ENCODE results near the gene ENHO.
"Not testable (repeated sequence)": the region's sequence is repeated elsewhere in the genome, so short reads cannot be mapped to it uniquely, and the experiment has no call there.

ENHO gene

GRCh38 chr9:34505370-34506120 is 17.2 kb downstream of the ENHO start:
- no peak for DNase-seq

- DNase-seq: no peak
Observed at GRCh38 chr9:34503406-34503805, 19.4 kb downstream of the ENHO start.

DNA sequence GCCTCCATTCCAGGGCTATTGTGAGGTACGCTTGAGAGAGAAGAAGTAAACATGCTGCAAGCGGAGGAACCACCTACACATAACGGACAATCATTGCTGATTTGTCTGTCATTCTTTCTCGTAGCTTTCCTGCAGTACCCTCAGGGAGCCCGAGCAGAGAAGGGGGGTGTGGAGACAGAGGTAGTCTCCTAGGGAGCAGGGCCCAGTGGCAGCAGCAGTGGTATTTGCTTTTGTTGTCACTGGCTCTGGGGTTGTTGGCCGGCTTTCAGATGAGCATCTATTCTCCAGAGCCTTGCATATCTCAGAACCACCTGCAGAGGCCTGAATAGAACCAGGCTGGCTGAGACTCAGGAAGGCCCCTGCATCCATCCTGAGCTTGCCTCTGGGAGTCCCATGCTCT is 19.9 kb downstream of the ENHO start:
- DNase-seq: no peak

DNA sequence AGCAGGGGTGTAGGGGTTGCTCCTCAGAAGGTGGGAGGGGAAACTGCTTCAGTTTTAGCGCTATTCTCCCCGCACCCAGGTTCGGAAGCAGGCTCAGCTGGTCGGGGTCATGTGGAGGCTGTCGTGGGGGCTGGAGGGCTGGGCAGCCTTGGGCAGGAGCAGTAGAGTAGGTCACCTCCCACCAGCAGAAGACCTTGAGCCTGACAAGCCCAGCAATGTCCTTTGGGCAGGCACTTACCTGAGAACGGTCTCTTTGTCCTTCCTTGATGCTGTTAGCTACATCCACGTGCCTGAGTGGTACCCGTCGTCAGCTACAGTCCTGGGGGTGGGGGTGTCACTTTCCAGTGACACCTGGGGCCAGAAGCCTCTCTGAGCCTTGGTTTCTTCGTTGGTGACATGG is 20.3 kb downstream of the ENHO start:
- no peak for DNase-seq

- no peak for DNase-seq
Observed at GRCh38 chr9:34501889-34502425, 20.8 kb downstream of the ENHO start.

DNA sequence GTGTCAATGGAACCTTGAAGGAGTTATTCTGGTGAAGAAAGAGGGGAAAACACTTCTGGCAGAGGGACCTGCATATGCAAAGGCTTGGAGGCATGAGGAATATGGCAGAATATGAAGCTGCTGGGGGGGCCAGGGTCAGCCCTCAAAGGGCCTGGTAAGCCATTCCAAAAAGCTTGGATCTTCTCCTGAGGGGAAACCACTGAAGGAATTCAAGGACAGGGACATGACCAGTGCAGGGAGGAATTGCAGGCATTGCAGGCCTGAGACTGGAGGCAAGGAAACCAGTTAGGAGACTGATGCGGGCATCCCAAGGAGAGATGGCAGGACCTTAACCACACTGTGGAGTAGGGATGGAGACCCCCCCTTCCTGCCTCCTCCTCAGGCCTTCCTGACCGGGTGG is 21.4 kb downstream of the ENHO start:
- DNase-seq: no peak

- peak; percentile 65 for DNase-seq
Observed at GRCh38 chr9:34500623-34501267, 22.0 kb downstream of the ENHO start.

DNA sequence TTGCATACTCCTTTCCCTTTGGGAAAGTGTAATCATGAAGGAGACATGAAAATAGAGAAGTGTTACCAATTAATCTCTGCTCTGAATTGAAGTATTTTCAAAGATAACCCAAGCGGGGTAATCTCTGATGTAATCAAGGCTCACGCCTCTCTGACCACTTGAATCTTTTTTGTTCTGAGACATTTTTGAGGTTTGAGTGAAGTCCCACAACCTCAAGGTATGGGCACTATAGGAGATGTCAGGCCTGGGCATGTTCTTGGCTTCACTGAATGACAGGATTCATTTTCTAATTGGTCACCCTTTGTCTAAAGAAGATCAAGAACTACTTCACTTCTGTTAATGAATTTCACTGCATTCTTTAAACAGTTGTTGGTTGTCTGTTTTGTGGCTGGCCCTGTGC is 23.7 kb downstream of the ENHO start:
- no peak for DNase-seq

DNA sequence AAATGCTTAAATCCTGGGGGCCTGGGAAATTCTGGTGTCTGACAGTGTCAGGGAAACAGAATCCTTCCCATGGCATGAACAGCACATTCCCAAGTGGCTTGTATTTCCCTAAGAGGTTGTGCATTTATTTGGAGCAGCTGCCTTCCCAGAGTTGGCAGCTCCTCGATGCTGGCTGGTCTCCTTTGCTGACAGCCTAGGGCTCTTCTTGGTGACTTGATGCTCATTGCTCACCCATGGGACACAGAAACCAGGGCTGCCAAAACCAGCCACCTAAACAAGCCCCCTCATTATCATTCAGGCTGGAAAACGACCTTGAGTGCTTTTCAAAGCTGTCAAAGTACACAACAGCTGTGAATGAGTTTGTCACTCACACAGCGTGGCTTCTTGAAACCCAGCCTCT is 24.2 kb downstream of the ENHO start:
- DNase-seq: no peak

DNA sequence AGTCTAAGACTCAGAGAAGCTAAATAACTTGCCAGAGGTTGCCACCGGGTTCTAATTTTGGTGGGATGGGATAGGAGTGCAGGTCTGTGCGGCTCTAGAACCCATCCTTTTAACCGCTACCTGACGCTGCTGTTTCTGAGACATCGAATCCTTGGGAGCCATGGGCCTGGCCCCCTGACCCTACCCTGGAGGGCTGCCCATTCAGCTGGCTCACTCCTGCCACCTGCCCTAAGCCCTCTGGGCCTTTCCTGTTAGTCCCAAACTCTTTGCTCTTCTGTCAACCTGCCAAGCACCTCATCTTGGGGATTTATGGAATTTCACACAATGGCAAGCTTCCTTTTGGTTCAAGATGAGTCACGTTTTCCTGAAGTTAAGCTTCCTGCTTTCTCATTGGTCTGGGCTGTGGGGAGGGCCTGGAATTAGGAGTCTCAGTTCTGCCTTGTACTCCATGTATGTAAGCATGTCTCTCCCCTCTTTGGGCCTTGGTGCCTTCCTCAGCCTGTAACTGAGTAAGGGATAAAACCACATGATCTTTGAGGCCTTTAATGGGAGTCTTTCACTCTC is 26.6 kb downstream of the ENHO start:
- no peak for DNase-seq

GRCh38 chr9:34493972-34494535 is 28.7 kb downstream of the ENHO start:
- DNase-seq: peak; percentile 69

DNA sequence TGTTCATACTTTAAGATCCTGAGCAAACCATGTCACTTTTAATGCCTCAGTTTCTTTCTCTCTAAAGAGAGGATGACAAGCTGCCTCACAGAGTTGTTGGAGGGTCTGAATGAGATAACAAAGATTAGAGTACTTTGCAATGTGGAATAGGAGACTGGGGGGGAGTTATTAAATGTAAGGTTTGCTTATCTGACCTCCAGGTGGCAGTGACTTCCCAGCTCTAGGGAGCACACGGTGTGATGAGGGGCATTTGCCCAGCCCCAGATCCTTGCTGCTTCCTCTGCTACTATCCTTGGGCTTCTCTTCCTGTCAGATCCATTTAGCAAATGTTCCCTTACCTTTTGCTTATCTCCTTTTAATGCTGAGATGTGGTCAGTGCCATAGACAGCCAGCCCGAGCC is 30.7 kb downstream of the ENHO start:
- DNase-seq: peak; percentile 8

GRCh38 chr9:34491596-34491995 is 31.2 kb downstream of the ENHO start:
- no peak for DNase-seq

DNA sequence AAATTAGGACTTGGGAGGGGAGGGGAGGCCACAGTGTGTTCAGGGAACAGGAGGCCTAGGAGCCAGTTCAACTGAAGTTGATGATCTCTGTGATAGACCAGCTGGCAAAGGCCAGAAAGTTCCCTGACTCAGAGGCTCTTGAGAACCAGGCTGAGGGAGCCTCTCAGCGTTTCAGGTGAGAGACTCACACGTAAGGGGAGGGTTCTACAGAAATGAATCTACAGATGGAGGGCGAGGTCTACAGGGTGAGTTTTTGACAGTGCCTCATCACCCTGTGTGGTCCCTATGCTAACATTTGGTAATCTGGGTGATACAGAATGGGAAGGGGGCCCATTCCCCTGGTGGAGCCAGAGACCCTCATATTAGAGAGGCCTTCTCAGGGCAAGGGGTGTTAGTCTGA is 32.0 kb downstream of the ENHO start:
- DNase-seq: no peak

GRCh38 chr9:34490360-34490759 is 32.4 kb downstream of the ENHO start:
- no peak for DNase-seq

DNA sequence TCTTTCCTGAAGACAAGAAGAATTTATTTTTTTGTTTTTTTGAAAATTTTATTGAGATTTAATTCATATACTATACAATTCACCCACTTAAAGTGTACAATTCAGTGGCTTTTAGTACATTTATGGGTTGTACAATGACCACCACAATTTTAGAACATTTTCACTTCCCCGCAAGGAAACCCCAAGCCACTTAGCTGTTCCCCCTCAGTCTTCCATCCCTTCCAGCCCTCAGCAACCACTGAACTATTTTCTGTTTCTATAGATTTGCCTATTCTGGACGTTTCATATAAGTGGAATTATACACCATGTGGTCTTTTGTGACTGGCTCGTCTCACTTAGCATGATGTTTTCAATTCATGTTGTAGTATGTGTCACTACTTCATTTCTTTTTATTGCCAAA is 36.2 kb downstream of the ENHO start:
- DNase-seq: no peak

DNA sequence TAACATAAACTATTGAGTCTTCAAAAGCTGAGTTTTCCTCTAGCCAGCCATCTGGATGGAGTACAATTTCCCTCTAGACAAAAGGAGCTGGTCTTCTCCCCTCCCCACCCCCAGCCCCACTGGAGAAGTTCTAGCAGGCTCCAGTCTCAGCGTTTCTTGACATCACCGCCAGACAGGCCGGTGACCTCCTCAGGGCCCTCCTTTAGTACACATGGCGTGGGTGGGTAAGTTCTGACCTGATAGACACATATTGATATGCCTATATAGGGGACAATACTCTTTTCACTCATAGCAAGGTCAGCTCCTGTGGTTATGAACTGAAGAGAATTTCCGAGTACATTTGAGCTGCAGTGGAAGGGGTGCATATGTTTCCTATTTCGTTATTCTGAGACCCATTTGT is 37.0 kb downstream of the ENHO start:
- no peak for DNase-seq

DNA sequence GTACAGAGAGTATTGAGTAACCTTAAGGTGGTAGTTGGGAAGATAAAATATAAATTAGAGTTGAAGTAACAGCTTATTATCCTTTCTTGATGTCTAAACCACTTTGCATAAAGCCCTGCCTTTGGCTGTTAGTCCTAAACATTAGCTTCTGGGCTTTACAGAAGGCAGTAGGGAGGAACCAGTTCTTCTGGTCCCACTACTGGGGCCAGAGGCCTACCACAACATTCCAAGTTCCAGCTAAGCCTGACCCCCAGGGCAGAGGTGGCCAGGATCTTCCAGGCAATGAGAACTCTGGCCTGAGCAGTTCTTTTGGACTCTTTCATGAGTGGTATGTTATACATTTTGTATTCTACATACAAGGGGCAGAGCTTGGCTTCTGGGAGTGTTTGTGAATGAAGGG is 38.1 kb downstream of the ENHO start:
- DNase-seq: no peak

- DNase-seq: not testable (repeated sequence)
Observed at GRCh38 chr9:34482746-34483145, 40.0 kb downstream of the ENHO start.

DNA sequence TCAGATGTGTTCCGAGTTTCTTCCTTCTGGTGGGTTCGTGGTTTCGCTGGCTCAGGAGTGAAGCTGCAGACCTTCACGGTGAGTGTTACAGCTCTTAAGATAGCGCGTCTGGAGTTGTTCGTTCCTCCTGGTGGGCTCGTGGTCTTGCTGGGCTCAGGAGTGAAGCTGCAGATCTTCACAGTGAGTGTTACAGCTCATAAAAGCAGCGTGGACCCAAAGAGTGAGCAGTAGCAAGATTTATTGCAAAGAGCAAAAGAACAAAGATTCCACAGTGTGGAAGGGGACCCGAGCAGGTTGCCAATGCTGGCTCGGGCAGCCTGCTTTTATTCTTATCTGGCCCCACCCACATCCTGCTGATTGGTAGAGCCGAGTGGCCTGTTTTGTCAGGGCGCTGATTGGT is 41.2 kb downstream of the ENHO start:
- DNase-seq: not testable (repeated sequence)

DNA sequence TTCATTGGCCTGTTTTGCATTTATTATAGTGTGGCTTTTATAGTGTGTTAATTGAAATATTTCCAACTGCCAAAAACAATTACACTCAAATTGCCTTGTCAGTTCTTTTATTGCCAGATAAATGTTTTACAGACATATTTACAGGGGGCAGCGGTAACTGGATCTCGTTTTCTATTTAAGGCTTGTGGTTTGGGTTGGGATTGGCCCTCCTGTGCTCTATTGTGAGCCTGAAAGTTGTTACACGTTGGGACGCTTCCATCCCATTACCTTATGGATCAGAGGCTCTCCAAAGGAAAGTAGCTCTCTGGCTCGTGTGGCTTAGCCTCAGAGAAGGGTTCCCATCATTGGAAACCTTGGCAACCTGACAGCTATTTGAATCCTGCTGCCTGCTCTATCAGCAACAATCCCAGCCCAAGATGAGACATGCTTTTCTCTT is 43.3 kb downstream of the ENHO start:
- DNase-seq: no peak

DNA sequence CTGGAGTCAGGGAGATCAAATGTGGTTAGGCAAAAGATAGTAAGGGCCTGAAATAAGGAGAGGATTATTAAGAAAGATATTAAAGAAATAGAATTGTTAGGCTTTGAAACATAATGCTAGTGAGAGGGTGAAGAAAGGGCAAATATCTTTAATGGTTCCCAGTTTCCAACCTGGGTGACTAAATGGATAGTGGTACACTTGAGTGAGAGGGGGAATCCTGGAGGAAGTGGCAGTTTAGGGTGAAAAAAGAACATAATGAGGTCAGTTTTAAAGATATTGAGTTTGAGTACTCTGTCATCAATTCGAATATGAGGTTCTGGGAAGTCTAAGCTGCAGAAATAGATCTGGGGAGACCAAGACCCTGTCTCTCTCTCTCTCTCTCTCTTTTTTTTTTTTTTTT is 45.2 kb downstream of the ENHO start:
- no peak for DNase-seq

- DNase-seq: no peak
Observed at GRCh38 chr9:34475097-34475496, 47.7 kb downstream of the ENHO start.

Measured in hematopoietic multipotent progenitor cell treated with erythropoietin and hydrocortisone succinate and interleukin-3 and kit ligand, for 6 days (in vitro differentiated cells).